ENCODE measurements around the gene EPS15.
A peak's percentile ranks its signal among the peaks of the same experiment; 100 is the strongest.
"Not testable (repeated sequence)": the region's sequence is repeated elsewhere in the genome, so short reads cannot be mapped to it uniquely, and the experiment has no call there.

The EPS15 gene

GRCh38 chr1:51514733-51515132 lies 4.3 kb downstream of the EPS15 start:
- no peak for DNase-seq (ENCODE audit: low spot score)

GRCh38 chr1:51512606-51513005 lies 6.5 kb downstream of the EPS15 start:
- DNase-seq (ENCODE audit: low spot score), result no peak

DNA sequence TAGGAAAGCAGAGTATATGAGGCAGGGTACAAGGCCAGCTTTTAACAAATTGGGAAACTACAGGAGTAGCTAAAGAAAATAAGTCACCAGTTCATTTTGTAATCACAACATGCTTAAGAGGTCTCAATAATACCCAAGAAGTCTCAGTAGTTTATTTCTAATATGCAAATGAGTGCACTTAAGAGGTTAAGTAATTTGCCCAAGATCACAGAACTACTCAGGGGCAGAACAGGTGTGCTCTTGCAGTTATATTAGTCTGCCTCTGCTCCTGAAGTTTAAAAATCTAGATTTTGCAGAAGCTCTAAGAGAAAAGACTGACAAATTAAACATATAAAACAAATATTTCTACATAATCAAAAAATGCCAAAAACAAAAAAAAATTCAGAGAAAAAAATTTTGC lies 6.9 kb downstream of the EPS15 start:
- no peak for DNase-seq (ENCODE audit: low spot score)

- no peak for DNase-seq (ENCODE audit: low spot score)
Measured at GRCh38 chr1:51509773-51510172, 9.3 kb downstream of the EPS15 start.

DNA sequence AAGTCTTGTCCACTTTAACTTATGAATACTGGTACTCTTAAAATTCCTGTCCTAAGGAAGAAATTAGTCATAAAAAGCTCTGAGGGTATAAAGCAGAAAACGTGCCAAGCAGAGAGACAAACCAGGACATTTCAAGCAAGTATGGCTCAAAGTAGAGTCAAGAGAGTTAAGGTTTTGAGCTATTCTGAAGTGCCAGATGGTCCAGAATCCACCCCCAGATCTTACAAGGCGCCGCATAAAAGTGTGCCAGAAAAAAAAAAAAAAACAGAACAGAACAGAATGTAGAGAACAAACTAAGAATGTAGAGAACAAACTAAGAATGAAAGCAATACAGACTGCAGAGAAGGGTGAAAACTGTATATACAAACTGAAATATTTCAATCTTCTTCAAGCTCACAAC lies 12.5 kb downstream of the EPS15 start:
- DNase-seq (ENCODE audit: low spot score), result peak; percentile 53

GRCh38 chr1:51504806-51505525 lies 14.1 kb downstream of the EPS15 start:
- no peak for DNase-seq (ENCODE audit: low spot score)

- DNase-seq (ENCODE audit: low spot score), result not testable (repeated sequence)
Measured at GRCh38 chr1:51501218-51501630, 17.8 kb downstream of the EPS15 start.

- DNase-seq (ENCODE audit: low spot score), result no peak
Measured at GRCh38 chr1:51499694-51500093, 19.4 kb downstream of the EPS15 start.

DNA sequence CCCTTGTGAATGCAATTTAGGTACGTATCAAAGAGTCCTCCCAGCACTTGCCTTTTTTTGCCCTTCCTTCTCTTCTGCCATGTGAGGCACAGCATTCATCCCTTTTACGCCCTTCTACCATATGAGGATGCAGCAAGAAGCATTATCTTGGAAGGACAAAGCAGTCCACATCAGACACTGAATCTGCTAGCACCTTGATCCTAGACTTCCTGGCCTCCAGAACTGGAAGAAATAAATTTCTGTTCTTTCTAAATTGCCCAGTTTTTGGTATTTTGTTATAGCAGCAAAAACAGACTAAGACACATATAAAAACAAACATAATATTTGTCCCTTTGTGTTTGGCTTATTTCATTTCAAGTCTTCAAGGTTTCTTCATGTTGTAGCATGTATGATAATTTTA lies 20.1 kb downstream of the EPS15 start:
- no peak for DNase-seq (ENCODE audit: low spot score)

DNA sequence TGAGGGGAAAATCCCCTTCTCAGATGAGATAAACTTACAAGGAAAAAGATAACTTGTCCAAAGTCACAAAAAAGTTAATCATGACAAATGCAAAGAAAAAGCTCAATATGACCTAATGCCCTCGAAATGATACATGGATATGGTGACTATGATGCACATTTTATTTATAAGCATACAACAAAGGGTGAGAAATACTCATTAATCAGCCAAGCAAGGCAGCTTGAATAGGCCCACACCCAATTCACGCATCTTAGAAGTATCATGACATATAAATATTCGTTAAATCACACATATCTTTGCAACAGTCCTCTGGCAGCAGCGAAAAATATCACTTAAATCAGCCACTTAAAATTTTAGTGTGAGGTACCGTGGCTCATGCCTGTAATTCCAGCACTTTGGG lies 21.7 kb downstream of the EPS15 start:
- DNase-seq (ENCODE audit: low spot score), result no peak

DNA sequence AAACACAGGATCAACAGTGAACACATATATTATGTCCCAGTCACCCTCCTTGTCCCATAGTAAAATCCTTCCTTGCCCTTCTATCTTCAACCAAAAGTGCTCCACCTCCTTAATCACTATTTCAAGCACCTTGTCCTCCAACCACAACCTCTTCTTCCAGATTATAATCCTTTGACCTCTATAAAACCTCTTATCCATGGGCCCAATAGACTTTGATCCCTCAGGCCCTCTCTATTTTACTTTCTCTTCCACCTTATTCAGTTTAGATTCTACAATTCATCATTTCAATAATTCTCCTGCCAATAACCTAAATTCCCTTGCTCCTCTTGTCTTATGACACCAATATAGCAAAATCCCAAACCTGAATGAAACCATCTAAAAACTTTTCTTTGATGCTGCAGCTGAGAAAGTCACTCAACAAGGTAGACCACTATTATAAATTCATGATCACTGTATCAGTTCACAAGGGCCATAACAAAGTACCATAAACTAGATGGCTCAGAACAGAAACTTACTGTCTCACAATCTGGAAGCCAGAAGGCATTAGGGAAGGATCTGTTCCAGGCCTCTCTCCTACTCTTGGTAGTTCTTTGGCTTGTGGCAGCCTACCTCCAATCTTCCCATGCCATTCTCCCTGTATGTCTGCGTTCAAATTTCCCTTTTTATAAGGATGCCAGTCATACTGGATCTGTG lies 24.8 kb downstream of the EPS15 start:
- no peak for DNase-seq (ENCODE audit: low spot score)

DNA sequence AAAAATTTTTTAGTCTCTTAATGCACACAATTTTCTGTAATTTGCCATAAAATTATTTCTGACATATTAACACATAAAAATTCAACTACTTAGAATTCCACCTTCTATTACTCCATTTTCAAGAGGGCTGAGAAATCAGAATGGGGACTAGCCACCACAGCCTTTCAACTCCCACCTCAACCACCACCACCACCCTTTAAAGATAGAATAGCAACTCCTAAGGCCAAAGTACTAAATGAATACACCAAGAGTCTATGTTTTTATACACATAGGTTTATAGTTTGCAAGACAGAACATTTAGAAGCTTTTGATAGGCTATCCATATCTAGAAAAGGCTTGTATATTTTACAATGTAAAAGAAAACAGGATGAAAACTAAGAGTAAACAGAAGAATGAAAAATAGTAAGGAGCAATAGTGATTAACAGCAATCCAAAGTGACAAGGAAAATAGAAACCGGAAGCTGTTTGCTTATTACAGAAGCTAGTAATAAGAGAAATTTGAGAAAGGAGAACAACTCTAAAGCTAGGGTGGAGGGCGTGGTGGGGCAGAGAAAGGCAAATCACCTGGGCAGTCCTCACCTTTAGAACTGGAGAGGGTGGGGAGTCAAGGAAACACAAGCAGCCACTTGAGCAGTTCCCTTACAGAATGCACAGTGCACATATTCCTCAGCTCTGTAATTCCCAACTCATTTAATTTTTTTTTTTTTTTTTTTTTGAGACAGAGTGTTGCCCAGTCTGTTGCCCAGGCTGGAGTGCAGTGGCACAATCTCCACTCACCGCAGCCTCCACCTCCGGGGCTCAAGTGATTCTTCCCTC lies 27.7 kb downstream of the EPS15 start:
- DNase-seq (ENCODE audit: low spot score), result no peak

GRCh38 chr1:51489472-51489871 lies 29.6 kb downstream of the EPS15 start:
- DNase-seq (ENCODE audit: low spot score), result no peak

- DNase-seq (ENCODE audit: low spot score), result no peak
Measured at GRCh38 chr1:51488372-51489050, 30.6 kb downstream of the EPS15 start.

- DNase-seq (ENCODE audit: low spot score), result no peak
Measured at GRCh38 chr1:51487628-51488027, 31.4 kb downstream of the EPS15 start.

DNA sequence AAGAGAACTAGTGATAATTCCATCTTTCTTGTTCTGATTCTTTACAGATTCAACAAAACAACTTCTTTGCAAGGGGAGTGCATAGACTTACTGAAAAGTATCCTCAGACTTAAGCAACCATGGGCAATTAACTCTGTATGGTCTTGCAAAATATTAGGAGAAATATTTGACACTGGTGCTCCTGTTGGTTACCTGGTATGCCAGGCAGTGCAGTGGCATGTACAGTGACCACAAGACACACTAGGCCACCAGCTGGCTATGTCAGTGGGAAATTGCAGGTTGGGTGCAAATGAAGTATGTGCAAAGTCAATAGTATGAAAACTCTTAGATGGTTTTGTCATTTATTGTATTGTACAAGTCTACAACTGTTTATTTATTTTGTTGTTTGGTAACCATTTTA lies 34.5 kb downstream of the EPS15 start:
- no peak for DNase-seq (ENCODE audit: low spot score)

GRCh38 chr1:51482881-51483280 lies 36.2 kb downstream of the EPS15 start:
- DNase-seq (ENCODE audit: low spot score), result no peak

GRCh38 chr1:51474832-51475620 lies 44.0 kb downstream of the EPS15 start:
- DNase-seq (ENCODE audit: low spot score), result not testable (repeated sequence)

DNA sequence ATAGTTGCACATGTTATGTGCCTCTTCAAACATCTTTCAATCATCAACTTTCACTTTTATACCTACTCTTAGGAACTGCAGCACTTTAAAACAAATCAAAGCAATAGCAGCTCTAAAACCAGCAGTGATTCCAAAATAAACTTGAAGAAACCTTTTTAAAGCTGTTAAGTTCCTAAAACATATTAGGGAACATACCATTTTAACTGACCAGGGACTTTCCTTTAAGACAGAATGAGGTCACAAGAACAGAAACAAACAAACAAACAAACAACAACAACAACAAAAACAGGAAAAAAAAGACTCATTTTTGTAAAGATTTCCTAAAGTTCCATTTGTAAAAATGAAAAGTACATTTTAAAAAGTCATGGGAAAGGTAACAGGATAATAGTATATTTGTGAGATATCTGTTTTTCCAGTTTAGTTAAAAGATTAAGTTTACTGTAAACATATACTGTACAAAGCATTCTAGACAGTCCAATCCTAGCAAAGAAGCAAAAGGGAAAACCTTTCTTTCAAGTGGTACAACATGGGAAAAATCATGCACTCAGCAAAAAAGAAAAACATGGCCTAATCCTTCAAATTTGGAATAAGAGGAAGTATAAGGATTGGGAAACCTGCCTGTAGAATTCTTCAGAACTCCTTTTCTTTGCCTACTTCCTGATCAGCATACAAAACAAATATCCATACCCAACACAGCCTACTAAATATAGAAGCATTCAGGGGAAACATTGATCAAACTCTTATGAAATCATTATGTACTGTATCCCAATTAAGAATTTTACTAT lies 45.5 kb downstream of the EPS15 start:
- DNase-seq (ENCODE audit: low spot score), result no peak

- peak; percentile 60 for DNase-seq (ENCODE audit: low spot score)
Measured at GRCh38 chr1:51472359-51472758, 46.7 kb downstream of the EPS15 start.

DNA sequence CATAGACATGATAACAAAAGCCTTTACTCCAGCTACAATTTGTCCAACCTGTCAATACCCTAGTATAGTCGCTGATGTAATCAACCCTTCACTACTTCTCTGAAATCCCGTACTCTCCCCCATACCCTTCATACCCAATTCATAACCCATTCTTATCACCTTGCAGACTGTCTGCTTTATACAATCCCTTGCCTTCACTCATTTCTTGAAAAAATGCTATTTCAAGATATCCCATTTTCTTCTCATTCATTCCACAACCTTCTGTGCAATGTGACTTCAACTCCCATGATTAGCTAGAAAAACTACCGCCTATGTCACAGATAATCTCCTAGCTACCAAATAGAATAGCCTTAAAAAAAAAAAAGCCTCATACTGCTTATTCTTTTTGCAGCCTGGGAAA lies 49.5 kb downstream of the EPS15 start:
- no peak for DNase-seq (ENCODE audit: low spot score)
